C4-2B (cell line): ENCODE data around the gene SORCS2.

Experiments used
- ZFX ChIP-seq: fragments of 450-650 bp; IDR thresholded peaks from 2 replicates; pipeline ENCODE4 v1.6.1; 2017
- TF ChIP-seq, protein P1 (sequence below): fragments of 450-650 bp; conservative IDR thresholded peaks from 2 replicates; pipeline ENCODE4 v1.5.1; 2017; ENCODE audit warnings: mild to moderate bottlenecking

DNA sequence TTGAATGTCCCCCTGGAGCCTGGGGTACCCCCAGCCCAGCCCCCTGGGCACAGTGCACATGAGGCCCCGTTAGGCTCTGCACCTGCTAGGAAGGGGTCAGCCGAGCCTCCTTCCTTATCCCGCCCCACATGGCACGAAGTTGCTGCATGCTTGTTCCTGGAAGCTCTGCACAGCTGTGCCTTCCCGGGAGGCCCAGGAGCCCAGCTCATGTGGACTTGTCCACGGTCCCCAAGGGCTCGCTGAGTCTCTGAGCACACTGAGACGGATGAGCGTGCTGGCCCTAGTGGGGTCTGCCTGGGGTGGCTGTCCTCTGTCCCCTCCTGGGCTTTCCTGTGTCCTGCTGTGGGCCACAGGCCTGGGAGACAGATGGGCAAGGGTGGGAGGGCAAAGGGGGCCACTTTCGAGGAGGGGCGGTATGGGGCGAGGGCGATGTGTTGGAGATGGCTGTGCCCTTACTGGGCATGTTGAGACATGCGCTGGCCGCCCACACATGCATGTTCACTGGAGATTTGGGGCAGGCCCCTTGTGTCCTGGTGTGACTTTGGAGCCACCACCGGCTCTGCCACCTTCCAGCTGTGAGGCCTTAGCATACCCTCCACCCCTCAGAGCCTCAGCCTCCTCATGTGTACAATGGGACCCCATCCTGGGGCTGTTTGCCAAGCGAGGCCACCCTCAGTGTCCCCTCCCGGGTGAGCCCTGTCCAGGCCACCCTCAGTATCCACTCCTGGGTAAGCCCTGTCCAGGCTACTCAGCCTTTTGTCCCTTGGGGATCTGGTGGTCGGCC, 509.7 kb downstream of the SORCS2 start:
- TF ChIP-seq, protein P1, sequence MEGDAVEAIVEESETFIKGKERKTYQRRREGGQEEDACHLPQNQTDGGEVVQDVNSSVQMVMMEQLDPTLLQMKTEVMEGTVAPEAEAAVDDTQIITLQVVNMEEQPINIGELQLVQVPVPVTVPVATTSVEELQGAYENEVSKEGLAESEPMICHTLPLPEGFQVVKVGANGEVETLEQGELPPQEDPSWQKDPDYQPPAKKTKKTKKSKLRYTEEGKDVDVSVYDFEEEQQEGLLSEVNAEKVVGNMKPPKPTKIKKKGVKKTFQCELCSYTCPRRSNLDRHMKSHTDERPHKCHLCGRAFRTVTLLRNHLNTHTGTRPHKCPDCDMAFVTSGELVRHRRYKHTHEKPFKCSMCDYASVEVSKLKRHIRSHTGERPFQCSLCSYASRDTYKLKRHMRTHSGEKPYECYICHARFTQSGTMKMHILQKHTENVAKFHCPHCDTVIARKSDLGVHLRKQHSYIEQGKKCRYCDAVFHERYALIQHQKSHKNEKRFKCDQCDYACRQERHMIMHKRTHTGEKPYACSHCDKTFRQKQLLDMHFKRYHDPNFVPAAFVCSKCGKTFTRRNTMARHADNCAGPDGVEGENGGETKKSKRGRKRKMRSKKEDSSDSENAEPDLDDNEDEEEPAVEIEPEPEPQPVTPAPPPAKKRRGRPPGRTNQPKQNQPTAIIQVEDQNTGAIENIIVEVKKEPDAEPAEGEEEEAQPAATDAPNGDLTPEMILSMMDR = no peak
- TF ChIP-seq ZFX = no peak
